ENCODE results near the gene SLCO6A1.
"Not testable (repeated sequence)": the region's sequence is repeated elsewhere in the genome, so short reads cannot be mapped to it uniquely, and the experiment has no call there.

SLCO6A1 gene, protein sequence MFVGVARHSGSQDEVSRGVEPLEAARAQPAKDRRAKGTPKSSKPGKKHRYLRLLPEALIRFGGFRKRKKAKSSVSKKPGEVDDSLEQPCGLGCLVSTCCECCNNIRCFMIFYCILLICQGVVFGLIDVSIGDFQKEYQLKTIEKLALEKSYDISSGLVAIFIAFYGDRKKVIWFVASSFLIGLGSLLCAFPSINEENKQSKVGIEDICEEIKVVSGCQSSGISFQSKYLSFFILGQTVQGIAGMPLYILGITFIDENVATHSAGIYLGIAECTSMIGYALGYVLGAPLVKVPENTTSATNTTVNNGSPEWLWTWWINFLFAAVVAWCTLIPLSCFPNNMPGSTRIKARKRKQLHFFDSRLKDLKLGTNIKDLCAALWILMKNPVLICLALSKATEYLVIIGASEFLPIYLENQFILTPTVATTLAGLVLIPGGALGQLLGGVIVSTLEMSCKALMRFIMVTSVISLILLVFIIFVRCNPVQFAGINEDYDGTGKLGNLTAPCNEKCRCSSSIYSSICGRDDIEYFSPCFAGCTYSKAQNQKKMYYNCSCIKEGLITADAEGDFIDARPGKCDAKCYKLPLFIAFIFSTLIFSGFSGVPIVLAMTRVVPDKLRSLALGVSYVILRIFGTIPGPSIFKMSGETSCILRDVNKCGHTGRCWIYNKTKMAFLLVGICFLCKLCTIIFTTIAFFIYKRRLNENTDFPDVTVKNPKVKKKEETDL

GRCh38 chr5:102498271-102499034 lies at the start of gene SLCO6A1:
TSS of gene SLCO6A1 (minus strand) at chr5:102499001. CDS start at chr5:102498844, 157 bp downstream.
- no peak for DNase-seq

DNA sequence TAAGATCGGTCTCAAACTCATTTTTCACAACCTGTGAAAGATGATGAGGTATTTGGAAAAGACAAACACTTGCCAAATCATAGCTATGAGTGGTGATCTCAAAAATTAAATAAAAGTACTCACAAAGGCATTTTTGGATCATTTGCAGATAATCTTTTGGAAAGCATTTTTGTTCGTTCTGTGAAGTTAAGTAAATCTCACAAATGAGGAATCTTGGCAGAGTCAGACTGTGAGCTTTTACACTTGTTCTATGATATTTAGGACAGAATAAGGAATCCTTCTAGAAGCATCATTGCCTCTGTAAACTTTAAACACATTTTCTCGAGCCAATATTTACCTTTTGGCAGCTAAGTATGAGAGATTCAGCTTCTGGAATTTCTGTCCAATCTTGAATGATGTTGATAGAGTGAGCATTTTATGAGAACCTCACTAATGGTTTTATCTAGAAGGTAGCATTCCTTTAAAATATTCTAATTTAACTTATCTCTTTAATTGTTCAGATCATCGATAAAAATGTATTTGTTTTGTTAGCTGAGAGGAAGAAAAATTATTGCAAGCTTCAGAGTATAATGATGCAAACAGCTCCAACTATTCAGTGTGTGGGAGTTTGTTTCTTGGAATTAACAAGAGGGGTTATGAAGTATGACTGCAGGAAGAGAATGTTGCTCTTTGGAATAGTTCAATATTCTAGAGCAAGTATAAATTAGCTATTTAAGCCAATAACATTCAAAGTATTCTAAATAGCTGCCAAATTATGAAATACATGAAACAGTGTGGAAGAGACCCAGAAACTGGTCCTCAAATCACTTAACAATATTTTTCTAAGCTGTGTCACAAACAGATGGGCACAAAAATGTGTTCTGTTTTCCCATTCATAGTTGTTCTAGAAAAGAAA lies 48.6 kb upstream of the SLCO6A1 start:
- DNase-seq = no peak

DNA sequence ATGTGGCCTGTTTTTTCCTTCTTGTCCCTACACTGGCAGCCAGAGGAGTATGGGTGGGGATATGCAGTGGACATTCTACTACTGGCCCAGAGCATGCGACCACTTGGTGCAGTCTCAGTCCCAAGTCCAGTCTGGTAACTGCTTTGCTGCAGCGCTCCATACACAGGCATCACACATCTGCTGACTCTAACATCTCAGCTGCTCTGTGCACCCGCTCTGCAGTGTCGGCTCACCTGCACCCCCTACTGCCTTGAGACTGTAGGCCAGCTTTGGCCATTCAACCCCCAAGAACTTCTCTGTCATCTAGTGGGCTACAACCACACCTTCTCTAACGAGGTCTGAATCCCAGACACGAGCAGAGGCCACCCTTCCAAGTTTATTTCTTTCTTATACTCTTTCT lies 46.4 kb upstream of the SLCO6A1 start:
- no peak for DNase-seq

- no peak for DNase-seq
Measured at GRCh38 chr5:102542057-102542456, 43.3 kb upstream of the SLCO6A1 start.

- DNase-seq = no peak
Measured at GRCh38 chr5:102539996-102540728, 41.4 kb upstream of the SLCO6A1 start.

DNA sequence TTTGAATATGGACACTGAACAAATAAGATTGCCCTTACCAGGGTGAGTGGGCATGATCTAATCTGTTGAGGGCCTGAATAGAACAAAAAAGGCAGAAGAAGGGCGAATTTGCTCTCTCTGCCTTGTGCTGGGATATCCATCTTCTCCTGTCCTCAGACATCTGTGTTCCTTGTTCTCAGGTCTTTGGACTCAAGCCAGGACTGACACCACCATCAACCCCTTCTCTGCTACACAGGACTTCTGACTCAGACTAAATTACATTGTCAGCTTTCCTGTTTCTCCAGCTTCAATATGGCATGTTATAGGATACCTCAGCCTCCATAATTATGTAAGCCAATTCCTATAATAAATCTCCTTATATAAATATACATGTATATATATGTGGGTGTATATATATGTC lies 40.8 kb upstream of the SLCO6A1 start:
- DNase-seq = no peak

DNA sequence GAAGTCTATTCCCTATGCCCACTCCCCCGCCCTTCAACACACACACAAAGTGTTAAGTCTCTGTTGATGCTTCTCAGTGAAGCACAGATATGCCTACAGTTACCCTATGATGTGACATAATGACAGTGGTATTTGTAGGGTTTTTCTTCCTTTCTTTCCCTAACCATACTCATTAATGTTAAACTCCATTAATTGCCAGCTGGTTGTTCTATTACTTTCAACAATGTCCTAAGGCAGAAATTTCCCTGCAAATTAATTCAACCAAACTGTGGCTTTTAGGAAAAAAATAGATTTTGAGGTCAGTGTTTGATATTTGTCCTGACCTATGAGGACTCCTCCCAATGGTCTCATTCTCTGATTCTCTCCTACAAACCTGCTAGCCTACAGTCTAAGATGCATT lies 38.2 kb upstream of the SLCO6A1 start:
- DNase-seq = no peak

GRCh38 chr5:102536323-102536928 lies 37.6 kb upstream of the SLCO6A1 start:
- DNase-seq = no peak

GRCh38 chr5:102532123-102532522 lies 33.3 kb upstream of the SLCO6A1 start:
- DNase-seq = no peak

DNA sequence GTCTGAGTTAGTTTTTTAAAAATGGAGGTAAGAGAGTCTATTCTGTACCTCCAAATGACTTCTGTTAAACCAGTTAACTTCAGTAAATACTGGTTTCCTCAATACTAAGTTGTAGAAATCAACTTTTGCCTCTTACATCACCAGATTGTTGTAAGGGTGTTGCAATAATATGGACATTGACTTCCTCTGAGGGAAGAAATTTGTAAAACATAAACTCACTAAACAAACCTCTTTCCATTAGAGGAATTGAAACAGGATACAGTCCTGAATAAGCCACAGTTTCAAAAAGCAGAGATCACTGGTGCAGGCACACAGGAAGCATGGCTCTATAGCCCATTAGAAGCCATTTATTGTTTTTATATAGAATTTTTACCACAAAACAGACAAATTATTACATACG lies 32.7 kb upstream of the SLCO6A1 start:
- no peak for DNase-seq

DNA sequence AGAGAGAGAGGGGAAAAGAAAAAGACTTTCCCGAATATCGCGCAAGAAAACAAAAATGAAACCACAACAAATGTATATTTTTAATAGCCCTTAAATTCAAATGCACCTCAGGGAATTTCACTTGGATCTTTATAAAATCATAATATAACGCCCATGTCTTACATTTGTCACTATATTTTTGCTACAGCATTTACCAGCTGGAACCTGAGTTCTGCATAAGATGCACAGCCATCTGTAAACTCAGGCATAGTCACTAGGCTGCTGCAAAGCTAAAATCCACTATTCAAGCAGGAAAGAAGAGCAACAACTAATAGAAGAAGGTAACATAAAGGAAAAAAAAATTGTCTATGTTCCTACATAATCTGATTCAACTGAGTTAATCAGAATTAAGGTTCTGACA lies 30.6 kb upstream of the SLCO6A1 start:
- DNase-seq = no peak

- DNase-seq = no peak
Measured at GRCh38 chr5:102529031-102529430, 30.2 kb upstream of the SLCO6A1 start.

DNA sequence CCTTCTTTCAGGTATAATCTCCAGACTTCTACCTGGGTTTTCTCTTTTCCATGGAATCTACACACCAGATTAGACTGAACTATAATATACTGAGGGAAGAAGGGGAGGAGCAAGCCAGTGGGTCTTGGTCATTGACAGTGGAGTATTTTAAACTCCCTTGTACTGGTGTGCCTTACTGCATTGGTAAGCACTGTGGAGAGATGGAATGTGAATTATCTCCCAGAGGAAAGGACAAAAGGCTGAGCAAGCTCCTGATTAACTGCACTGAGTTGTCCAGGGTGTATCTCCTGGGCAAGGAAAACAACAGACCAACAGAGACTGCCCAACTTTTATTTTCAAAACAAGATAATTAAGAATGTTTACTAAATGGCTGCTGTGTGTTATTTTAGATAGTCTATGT lies 29.8 kb upstream of the SLCO6A1 start:
- DNase-seq = no peak

DNA sequence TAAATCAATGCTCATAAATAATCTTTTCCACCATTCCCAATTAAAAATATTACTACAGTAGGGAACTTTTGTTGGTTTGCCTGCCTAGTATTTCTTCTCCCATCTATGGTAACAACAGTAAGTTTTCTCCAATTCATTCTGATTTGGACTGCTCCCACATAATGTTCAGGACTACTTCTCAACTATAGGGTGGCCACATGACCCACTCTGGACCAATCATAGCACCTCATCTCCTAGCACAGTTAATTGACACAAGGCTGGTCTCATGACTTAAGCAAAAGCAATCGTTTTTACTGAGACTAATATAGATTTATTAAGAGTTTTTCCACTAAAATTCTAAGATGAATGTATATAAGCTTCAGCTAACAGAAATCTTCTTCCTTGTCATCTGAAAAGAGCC lies 28.7 kb upstream of the SLCO6A1 start:
- DNase-seq = no peak

GRCh38 chr5:102523541-102524175 lies 24.9 kb upstream of the SLCO6A1 start:
- no peak for DNase-seq

- DNase-seq = no peak
Measured at GRCh38 chr5:102511666-102512065, 12.9 kb upstream of the SLCO6A1 start.

- DNase-seq = not testable (repeated sequence)
Measured at GRCh38 chr5:102491261-102491914, 7.4 kb downstream of the SLCO6A1 start.

DNA sequence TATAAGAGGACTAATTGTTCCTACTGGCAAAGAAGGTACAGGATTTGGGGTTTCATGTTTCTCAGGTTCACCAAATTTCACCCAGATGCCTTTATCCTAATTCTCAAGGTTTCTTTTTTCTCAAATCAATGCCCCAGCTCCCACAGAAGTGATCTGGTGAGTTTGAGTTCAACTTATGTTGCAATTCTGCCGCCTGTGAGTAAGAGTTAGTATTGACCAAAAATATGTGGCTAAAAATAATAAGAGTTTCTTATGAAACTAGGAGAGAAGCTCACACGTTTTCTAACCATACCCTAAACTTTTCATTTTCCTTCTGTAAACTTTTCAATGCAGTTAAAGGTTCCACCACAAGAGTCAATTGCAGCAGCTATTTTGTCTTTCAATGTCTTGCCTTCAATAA lies 15.1 kb downstream of the SLCO6A1 start:
- DNase-seq = no peak

- DNase-seq = peak; percentile 54
Measured at GRCh38 chr5:102481054-102481715, 17.6 kb downstream of the SLCO6A1 start.

DNA sequence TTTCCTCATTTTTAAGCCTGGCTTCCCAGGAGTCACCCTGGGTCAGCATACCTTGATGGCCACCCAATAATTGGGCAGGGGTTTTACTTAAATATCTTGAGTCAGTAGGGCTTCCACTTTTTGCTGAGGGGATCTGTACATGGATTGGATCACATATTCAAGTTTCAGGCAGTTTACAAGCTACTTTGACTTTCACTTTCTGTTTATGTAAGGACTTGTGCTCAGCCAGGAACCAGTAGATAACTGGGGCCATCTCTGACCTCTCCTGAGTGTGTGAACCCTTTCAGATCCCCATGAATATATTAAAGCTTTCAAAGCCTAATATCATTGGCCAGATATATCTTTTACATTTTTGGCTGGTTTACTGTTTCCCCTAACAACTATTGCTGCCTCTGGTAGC lies 45.1 kb downstream of the SLCO6A1 start:
- no peak for DNase-seq
